HuH-7.5 (cell line): ENCODE results near the gene G3BP2.
"Not testable (repeated sequence)": the region's sequence is repeated elsewhere in the genome, so short reads cannot be mapped to it uniquely, and the experiment has no call there.

Source experiments
- DNase-seq: peaks from one replicate; pipeline ENCODE4 v3.0.0; 2011; ENCODE audit warnings: low spot score

G3BP2 gene

GRCh38 chr4:75673027-75673958 is at the start of gene G3BP2:
Gene G3BP2 (minus strand): TSS chr4:75673411. CDS start chr4:75662025, 11,386 bp downstream.
- peak; percentile 74 for DNase-seq

GRCh38 chr4:75722417-75722816 is 49.2 kb upstream of the G3BP2 start:
- no peak for DNase-seq

GRCh38 chr4:75718529-75718928 is 45.3 kb upstream of the G3BP2 start:
- no peak for DNase-seq

GRCh38 chr4:75717408-75717807 is 44.2 kb upstream of the G3BP2 start:
- DNase-seq: no peak

GRCh38 chr4:75716054-75716453 is 42.8 kb upstream of the G3BP2 start:
- DNase-seq: not testable (repeated sequence)

- DNase-seq: no peak
Measured at GRCh38 chr4:75715105-75715799, 42.0 kb upstream of the G3BP2 start.

- no peak for DNase-seq
Measured at GRCh38 chr4:75714704-75715103, 41.5 kb upstream of the G3BP2 start.

- DNase-seq: no peak
Measured at GRCh38 chr4:75714011-75714410, 40.8 kb upstream of the G3BP2 start.

GRCh38 chr4:75710246-75710645 is 37.0 kb upstream of the G3BP2 start:
- no peak for DNase-seq

- no peak for DNase-seq
Measured at GRCh38 chr4:75708218-75708691, 35.0 kb upstream of the G3BP2 start.

GRCh38 chr4:75705198-75705977 is 32.2 kb upstream of the G3BP2 start:
- DNase-seq: no peak

GRCh38 chr4:75702919-75703411 is 29.8 kb upstream of the G3BP2 start:
- no peak for DNase-seq

GRCh38 chr4:75699299-75699698 is 26.1 kb upstream of the G3BP2 start:
- DNase-seq: no peak

- DNase-seq: no peak
Measured at GRCh38 chr4:75698963-75699228, 25.7 kb upstream of the G3BP2 start.

- no peak for DNase-seq
Measured at GRCh38 chr4:75698162-75698962, 25.2 kb upstream of the G3BP2 start.

- DNase-seq: no peak
Measured at GRCh38 chr4:75696581-75696980, 23.4 kb upstream of the G3BP2 start.

GRCh38 chr4:75696071-75696470 is 22.9 kb upstream of the G3BP2 start:
- DNase-seq: no peak

GRCh38 chr4:75692066-75692465 is 18.9 kb upstream of the G3BP2 start:
- not testable (repeated sequence) for DNase-seq

- not testable (repeated sequence) for DNase-seq
Measured at GRCh38 chr4:75687125-75687524, 13.9 kb upstream of the G3BP2 start.

- no peak for DNase-seq
Measured at GRCh38 chr4:75686346-75686745, 13.1 kb upstream of the G3BP2 start.

GRCh38 chr4:75685546-75686189 is 12.5 kb upstream of the G3BP2 start:
- no peak for DNase-seq
